ENCODE data around the gene SOX9. TPM values are rescaled to one million over a fixed set of nuclear protein-coding genes. Genes with fewer than 3 reads are reported as not detected.

SOX9 gene
- total and polyA plus RNA-seq, 8 donors: 6.6 to 81.5 (median 60.1) TPM

- ATAC-seq (no peak), DNase-seq (no peak)
- Histone ChIP-seq H3K4me3 (no peak overlapping the region), H3K27me3 (peaks cover 0 to 9% of the 10 kb centered on the region in 2 donors), H3K4me1 (no peaks in the 10 kb centered on the region), H3K27ac (no peak overlapping the region), H3K36me3 (no peaks in the 10 kb centered on the region), H3K9me3 (no peaks in the 10 kb centered on the region)
- no peak for TF ChIP-seq CTCF (IDR thresholded peaks at IDR 0.05)
- intact Hi-C loops (cut with DNase I): no loop called here
Measured at GRCh38 chr17:72165867-72166439, 45.1 kb downstream of the SOX9 start.

- no peak for DNase-seq
- H3K4me3 ChIP-seq: no peak overlapping the region
- no peak for ATAC-seq
- H3K27me3 ChIP-seq: peaks cover 0 to 9% of the 10 kb centered on the region in 2 donors
- H3K9me3 ChIP-seq: no peaks in the 10 kb centered on the region
- intact Hi-C loops (cut with DNase I): no loop called here
- no peaks in the 10 kb centered on the region for H3K36me3 ChIP-seq
- H3K4me1 ChIP-seq: no peaks in the 10 kb centered on the region
- TF ChIP-seq CTCF (IDR thresholded peaks at IDR 0.05): no peak
- H3K27ac ChIP-seq: no peak overlapping the region
Measured at GRCh38 chr17:72167593-72167992, 46.8 kb downstream of the SOX9 start.

- no peak for TF ChIP-seq CTCF (IDR thresholded peaks at IDR 0.05)
- H3K4me1 ChIP-seq: no peaks in the 10 kb centered on the region
- DNase-seq: no peak
- no peak overlapping the region for H3K4me3 ChIP-seq
- peaks cover 0 to 14% of the 10 kb centered on the region in 2 donors for H3K27me3 ChIP-seq
- no peaks in the 10 kb centered on the region for H3K36me3 ChIP-seq
- no peak for ATAC-seq
- H3K9me3 ChIP-seq: no peaks in the 10 kb centered on the region
- intact Hi-C loops (cut with DNase I): no loop called here
- H3K27ac ChIP-seq: no peak overlapping the region
Measured at GRCh38 chr17:72169823-72170222, 49.0 kb downstream of the SOX9 start.

GRCh38 chr17:72171703-72172667 is 51.2 kb downstream of the SOX9 start:
- no peak for DNase-seq
- no peak overlapping the region for H3K4me3 ChIP-seq
- no peaks in the 10 kb centered on the region for H3K36me3 ChIP-seq
- H3K27ac ChIP-seq: no peak overlapping the region
- TF ChIP-seq CTCF (IDR thresholded peaks at IDR 0.05): no peak
- H3K27me3 ChIP-seq: peaks cover 0 to 5% of the 10 kb centered on the region in 2 donors
- no peaks in the 10 kb centered on the region for H3K4me1 ChIP-seq
- intact Hi-C loops (cut with DNase I): no loop called here
- ATAC-seq: no peak
- no peaks in the 10 kb centered on the region for H3K9me3 ChIP-seq

- Histone ChIP-seq H3K4me3 (no peak overlapping the region), H3K27ac (no peak overlapping the region), H3K9me3 (no peaks in the 10 kb centered on the region), H3K4me1 (no peaks in the 10 kb centered on the region), H3K27me3 (peaks cover 0 to 5% of the 10 kb centered on the region in 2 donors), H3K36me3 (no peaks in the 10 kb centered on the region)
- ATAC-seq (no peak), DNase-seq (no peak)
- no peak for TF ChIP-seq CTCF (IDR thresholded peaks at IDR 0.05)
- intact Hi-C loops (cut with DNase I): no loop called here
Measured at GRCh38 chr17:72173499-72174116, 52.8 kb downstream of the SOX9 start.
